Erythroblast (primary cell): ENCODE data around the gene NISCH.

Experiments
- DNase-seq, 2 experiments: peaks; one replicate each; lab custom pipeline; 2025; lab: John Stamatoyannopoulos, UW
- GATA1 ChIP-seq: IDR thresholded peaks from 2 replicates; pipeline ENCODE4 v1.6.1; 2011; ENCODE audit warnings: low read depth, mild to moderate bottlenecking, control low read depth, low read length, moderate library complexity
- POLR2A ChIP-seq: IDR thresholded peaks from 2 replicates; pipeline ENCODE4 v1.6.1; 2011; ENCODE audit warnings: mild to moderate bottlenecking, low read length

NISCH gene

DNA sequence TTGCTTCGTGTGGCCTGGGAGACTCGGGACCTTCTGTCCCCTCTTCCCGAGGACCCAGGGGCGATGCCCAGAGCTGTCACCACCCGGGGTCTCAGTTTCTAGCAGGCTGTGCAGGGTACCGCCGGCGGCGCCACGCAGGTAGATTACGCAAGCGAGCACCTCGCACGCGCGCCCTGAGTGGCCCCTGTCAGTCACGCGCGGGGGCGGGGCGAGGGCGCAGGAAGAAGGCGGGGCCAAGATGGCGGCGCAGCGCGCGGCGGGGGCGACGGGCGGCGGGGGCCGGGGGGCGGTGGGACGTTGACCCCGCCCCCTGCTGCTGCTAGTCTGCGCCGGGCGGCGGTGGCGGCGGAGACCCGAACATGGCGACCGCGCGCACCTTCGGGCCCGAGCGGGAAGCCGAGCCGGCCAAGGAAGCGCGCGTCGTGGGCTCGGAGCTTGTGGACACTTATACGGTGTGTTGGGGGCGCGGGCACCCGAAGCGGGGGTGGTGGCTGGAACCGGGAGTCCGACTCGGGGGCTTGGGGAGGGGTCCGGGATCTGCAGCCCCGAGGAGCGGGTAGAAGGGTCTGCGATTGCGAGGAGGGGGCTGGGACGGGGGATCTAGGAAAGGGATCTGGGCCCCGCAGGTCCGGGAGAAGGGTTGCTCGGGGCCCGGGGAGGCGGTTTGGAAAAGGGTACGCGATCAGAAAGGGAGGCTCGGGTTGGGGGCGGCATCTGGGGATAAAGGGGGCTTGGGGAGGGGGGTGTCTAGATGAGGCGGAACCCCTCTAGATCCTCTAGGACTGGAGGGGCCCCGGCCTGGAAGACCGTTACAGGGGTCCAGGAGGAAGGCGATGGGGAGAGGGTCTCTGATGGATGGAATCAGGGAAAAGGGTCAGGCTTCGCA is at the start of gene NISCH:
Gene NISCH, plus strand, starts transcription at position 322 of the 886 bp plus-strand sequence. Its CDS starts 38 bp downstream, at position 360.
- peak; percentile 90 to 95 for DNase-seq
- TF ChIP-seq GATA1 (no peak), POLR2A (peak; percentile 48)

DNA sequence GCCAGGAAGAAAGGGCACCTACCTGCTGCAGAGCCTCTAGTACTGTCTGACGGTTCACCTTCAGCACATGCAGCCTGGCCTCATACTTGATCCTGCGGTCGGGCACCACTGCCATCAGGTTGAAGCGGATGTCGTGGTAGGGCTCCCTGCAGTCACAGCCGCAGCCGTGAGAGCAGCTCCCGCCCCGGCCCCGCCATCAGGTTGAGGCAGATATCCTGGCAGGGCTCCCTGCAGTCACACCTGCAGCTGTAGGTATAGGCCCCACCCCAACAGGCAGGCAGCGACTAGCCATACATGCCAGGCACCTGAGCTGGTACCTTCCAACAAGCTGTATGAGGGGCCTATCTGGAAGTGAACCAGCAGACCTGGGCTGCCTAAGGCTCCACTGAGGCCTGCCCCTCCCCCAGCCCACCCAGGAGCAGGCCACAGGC is 49.2 kb upstream of the NISCH start:
- TF ChIP-seq POLR2A (no peak), GATA1 (no peak)
- DNase-seq = peak in 1 of 2 experiments; percentile 43

DNA sequence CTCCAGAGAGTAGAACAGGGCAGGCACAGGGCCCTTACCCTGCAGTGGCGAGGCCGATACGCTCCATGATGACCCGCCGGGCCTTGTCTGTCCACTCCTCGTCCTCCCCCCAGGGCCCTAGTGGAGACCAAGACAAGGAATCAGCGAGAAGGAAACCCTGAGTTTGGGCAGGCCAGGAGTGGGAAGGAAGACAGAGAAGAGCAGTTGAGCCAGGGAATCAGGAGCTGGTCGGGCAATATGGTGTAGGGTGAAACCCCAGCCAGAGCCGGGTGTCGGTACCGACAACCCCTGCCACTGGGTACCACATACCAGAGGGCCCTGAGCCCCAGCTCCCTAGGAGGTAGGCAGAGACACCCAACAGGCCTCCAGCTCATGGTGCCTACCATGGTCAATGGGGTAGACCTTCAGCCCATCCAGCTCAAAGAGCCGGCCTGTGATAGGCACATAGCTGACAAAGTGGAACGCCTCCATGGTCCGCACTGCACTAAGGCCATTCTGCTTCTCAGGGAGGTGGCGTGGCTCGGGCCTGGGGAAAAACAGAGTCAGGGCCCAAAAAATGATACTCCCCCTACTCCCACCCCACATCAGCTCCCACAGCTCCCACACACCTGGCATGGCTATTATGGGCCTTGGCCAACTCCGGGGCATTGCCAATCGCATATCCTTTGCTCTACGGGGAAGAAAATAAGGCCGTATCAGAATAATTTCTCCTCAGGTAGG is 48.5 kb upstream of the NISCH start:
- DNase-seq = no peak
- TF ChIP-seq GATA1 = no peak
- no peak for TF ChIP-seq POLR2A

DNA sequence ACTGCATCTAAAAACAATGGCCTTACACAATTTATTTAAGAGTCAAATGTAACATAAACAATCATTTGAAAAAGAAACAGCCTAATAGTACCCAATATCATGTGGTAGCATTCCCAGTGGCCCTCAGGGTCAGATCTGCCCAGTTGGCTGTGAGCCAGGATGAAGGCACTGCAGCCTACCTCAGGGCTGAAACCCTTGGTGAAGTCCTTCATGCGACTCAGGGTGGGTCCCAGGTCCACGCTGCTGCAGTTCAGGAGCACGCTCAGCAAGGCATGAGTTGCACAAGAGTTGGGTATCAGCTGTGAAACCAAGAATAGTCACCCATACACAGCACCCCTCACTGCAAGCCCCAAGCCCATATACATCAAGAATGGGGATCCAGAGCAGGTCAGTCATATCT is 47.6 kb upstream of the NISCH start:
- DNase-seq = peak in 1 of 2 experiments; percentile 32
- TF ChIP-seq GATA1 = no peak
- TF ChIP-seq POLR2A = no peak

DNA sequence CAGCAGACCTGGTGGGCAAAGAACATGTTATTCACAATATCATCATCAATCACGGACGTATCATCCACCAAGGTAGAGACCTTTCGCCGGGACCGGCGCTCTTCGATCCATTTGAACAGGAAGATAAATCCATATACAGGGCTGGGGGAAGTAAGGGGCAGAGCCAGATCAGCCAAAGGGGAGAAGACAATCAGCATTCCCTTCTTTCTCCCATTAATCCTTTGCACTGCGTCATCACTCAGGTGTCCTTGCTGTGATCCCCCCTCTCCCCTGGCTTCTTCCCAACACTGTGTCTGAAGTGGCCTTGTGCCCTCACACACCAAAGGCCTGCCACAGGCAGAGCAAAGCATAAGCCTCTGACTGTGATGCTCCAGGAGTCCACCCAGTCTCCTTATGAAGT is 46.9 kb upstream of the NISCH start:
- DNase-seq = peak in 1 of 2 experiments; percentile 34
- TF ChIP-seq GATA1 (no peak), POLR2A (no peak)

DNA sequence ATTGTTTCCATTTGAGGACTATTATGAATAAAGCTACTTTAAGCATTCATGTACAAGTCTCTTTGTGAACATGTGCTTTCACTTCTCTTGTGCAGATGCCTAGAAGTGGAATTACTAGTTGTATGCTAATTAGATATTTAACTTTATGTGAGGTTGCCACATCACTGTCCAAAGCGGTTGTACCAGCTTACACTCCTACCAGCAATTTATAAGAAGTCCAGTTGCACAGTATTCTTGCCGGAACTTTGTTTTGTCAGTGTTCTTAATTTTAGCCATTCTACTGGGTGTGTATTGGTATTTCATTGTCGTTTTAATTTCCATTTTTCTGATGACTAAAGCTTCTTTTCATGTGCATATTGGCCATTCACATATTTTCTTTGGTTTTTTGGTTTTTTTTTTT is 39.6 kb upstream of the NISCH start:
- no peak for TF ChIP-seq POLR2A
- no peak for TF ChIP-seq GATA1
- no peak for DNase-seq

DNA sequence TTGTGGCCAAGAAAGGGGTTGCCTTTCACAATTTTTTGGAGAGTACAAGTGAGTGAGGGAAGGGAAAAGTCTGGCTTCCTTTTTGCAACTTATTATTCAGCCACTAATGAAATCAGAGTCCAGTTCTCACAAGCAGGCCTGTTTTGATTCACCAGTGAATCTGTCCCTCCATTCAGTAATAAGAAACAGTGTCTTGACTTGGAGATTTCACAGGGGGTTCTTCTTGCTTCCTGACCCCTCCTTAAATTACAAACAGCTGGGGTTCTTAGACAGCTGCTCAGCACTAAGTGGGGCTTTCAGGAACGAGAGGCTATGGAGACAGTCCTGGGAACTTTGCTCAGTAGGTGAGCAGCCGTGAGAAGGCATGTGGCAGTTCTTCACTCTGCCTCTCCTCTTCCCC is 35.0 kb upstream of the NISCH start:
- DNase-seq = no peak
- TF ChIP-seq POLR2A (no peak), GATA1 (no peak)

DNA sequence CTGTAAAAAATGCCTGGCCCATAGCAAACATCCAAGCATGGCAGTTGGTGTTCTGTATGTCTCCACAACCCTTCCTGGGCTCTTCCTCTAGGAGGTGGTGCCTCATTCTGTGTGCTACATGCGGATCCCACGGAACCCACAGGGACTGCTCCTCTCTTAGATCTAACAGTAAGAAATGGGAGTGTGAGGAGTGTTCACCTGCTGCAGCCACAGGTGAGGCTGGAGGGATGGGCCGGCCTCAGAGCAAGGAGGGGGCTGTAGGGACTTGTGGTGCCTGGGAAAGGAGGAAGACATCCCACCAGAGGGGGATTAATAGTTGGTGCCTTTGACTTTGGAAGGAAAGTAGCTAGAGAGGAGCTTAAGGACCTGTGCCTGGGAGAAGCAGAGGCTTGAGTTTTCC is 32.7 kb upstream of the NISCH start:
- TF ChIP-seq GATA1 (no peak), POLR2A (no peak)
- DNase-seq = no peak

DNA sequence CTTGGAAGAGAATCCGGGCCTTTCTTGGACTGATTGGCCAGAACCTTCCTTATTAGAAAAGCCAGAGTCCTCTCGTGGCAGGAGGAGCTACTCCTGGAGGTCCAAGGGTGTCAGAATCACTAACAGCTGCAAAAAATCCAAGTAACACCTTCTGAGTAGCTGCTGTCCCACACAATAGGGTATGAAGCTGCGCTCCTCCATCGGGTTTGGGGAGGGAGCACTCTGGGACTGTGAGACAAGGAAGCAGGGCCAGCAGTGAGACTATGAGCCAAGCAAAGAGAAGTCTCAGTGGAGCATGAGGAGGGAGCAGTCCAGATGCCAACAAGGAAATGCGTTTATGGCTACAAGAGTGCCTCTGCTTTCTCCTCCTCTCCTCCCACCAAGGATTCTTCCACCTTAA is 32.2 kb upstream of the NISCH start:
- DNase-seq = no peak
- TF ChIP-seq POLR2A (no peak), GATA1 (no peak)

DNA sequence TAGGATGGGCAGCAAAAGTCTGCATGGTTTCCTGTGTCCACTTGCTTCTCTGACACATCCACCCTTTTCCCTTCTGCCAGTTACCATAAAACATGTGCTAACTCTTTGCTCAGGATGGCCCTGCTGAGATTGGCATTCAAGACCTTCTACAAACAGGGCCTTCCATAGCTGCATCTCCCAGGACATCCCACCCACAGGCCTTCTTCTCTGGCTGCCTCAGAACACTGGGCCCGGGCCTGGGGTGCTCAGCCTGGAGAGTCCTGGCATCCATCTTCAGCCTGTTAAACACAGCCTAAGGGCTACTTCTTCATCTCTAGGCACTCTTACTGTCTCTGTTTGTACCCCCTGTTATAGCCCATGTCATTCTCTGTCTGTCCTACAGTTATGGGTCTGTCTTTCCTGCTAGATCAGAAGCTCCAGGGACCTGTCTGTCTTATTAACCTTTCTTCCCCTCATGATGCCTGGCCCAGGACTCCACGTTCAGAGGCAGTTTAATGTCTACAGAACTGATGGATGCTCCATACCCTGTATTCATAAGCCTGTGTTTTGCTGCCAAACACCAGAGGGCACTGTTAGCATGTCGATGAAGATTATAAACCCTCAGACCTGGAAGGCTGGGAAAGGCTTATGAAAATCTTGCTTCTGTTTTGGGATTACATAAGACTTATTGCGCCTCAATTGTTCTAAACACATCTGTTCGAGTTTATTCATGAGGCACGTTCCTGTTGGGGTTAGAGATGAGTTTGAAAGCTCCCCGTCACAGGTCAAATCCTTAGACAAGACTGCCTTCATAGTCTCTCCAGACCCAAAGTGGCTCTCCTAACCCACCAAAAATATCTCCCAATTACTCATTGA is 27.0 kb upstream of the NISCH start:
- no peak for TF ChIP-seq GATA1
- TF ChIP-seq POLR2A = no peak
- DNase-seq = peak; percentile 47 to 71

DNA sequence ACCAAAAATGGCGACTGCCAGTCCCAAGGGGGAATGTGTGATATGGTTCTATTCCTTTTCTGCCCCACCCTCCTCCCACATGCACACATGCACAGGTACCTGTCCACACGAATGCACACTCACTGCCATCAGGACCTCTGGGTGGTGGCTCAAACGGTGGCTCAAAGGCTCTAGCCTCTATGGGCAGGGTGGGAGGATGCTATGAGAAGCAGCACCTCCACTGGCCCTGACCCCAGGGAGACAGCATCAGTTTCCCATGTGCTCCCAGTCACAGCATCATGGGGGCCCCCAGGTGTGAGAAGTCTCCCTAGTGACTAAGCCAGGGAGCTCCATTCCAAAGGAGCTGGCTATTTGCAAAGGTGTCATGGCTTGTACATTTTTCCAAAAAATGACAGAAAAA is 26.4 kb upstream of the NISCH start:
- no peak for DNase-seq

DNA sequence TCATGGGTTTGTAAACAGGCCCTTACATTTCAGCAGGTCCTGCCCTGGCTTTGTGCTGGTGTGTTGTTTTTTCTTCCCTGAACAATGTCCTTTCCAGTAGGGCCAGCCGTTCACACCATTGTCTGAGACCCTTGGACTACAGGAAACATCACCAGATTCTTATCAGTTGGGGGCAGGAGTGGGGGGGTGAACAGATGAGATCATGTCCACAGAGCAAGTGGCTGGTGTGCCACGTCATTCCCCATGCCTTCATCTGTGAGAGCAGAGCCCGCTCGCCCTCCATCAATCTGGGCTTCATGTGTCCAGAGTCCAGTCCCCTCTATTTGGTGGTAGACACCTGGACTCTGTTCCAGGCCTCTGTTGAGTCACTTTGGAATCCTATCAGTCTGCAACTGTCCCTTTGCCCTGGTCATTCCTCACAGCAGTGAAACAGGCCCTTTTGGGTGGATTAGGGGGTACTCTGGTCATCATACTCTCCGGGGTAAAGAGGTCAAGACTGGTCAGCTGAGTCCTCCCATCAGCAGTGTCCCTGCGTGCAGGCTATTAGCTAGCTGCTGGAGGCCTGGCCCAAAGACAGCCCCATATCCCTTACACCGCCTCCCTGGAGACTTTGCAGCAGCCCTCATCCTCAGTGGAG is 25.5 kb upstream of the NISCH start:
- TF ChIP-seq POLR2A (no peak), GATA1 (no peak)
- no peak for DNase-seq

More for the DNA sequence above, 26.4 kb upstream of the NISCH start:
- TF ChIP-seq GATA1 = no peak
- TF ChIP-seq POLR2A = no peak

DNA sequence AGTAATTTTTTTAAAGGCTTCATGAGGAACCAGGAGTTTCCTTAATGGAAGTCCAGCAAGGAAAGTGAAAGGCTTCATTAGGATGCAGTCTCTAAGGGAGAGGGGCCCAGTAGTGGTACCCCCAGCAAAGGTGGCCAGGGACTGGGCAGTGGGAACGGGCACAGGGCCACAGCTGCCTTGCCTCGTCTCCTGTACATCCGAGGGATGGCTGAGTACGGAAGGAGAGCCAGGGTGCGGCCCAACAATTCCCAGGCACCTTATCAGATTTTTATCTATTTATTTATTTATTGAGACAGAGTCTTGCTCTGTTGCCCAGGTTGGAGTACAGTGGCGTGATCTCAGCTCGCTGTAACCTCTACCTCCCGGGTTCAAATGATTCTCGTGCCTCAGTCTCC is 25.0 kb upstream of the NISCH start:
- TF ChIP-seq POLR2A = no peak
- TF ChIP-seq GATA1 = no peak
- DNase-seq = no peak
